Transverse colon (tissue), 4 donors: ENCODE measurements around the gene LRRC75A. TPM values are rescaled to one million over a fixed set of nuclear protein-coding genes. Genes with fewer than 3 reads are reported as not detected.
A peak's percentile ranks its signal among the peaks of the same experiment; 100 is the strongest.
"Not testable (repeated sequence)": the region's sequence is repeated elsewhere in the genome, so short reads cannot be mapped to it uniquely, and the experiment has no call there.

Experiments used
- DNase-seq: peaks from one replicate; pipeline ENCODE4 v3.0.0-alpha.2; 2019
- H3K27ac ChIP-seq, 4 donors: fragments of 200-600 bp; sonication (generic); 2 replicates each; pipeline ENCODE4 v1.5.1; 2016 to 2018; ENCODE audit warnings: inconsistent platforms in 4 of 4
- H3K27me3 ChIP-seq: fragments of 200-600 bp; sonication (generic); 2 replicates; pipeline ENCODE4 v1.5.1; 2017; ENCODE audit warnings: inconsistent platforms
- H3K36me3 ChIP-seq, 4 donors: fragments of 200-600 bp; sonication (generic); 2 replicates each; pipeline ENCODE4 v1.5.1; 2017 to 2019; ENCODE audit warnings: inconsistent platforms in 4 of 4
- H3K4me1 ChIP-seq, 4 donors: fragments of 200-600 bp; sonication (generic); 2 replicates each; pipeline ENCODE4 v1.5.1; 2017 to 2020; ENCODE audit warnings: inconsistent platforms in 4 of 4
- H3K4me3 ChIP-seq, 4 donors: fragments of 200-600 bp; sonication (generic); 1 replicate in 1 of 4; 2 replicates in 3 of 4; pipeline versions ENCODE4 v1.5.1 to v1.6.1; 2017 to 2019; ENCODE audit warnings: inconsistent platforms in 4 of 4
- H3K9me3 ChIP-seq, 2 donors: fragments of 200-600 bp; sonication (generic); 2 replicates each; pipeline ENCODE4 v1.5.1; 2017 to 2019; ENCODE audit warnings: inconsistent platforms in 2 of 2
- EP300 ChIP-seq: sonication (generic); formaldehyde crosslinking; IDR thresholded peaks from one replicate; pipeline ENCODE4 v1.6.1; 2017; ENCODE audit warnings: antibody characterized with exemption, low read depth
- POLR2A ChIP-seq: fragments of 450-650 bp; IDR thresholded peaks from one replicate; pipeline ENCODE4 v1.6.1; 2016; ENCODE audit warnings: antibody characterized with exemption, mild to moderate bottlenecking, moderate library complexity
- POLR2AphosphoS5 ChIP-seq, 3 donors: sonication (generic); formaldehyde crosslinking; IDR thresholded peaks; one replicate each; pipeline ENCODE4 v1.6.1; 2016; ENCODE audit warnings: antibody characterized with exemption in 3 of 3
- WGBS, 2 donors: methylation state at CpG; one replicate each; pipeline ENCODE4 v1.1.5; 2018; ENCODE audit warnings: low coverage in 1 of 2; 5-methylcytosine and 5-hydroxymethylcytosine counted together
- in situ Hi-C, 4 donors: fragments of 200-750 bp; cut with MboI; loops; one replicate each; pipeline versions ENCODE4 v1.15.0 to v1.15.1; 2017; ENCODE audit warnings: low sequenced_read_pairs in 3 of 4, low pct_ligation_motif_present in 1 of 4, low pct_unique_long_range_greater_than_20kb in 1 of 4
- intact Hi-C: fragments of 100-400 bp; cut with DNase I; formaldehyde crosslinking; loops from one replicate; pipeline ENCODE4 v1.15.1; 2023; ENCODE audit warnings: low total_unique reads
- total RNA-seq, 4 donors: library from RNA; depleted of rRNA; stranded (reverse); fragments of >200 nt; gene quantifications; one replicate each; pipeline ENCODE4 v1.1.0, GENCODE V29; 2016
- TF ChIP-seq, protein P1 (sequence below), 5 experiments: fragments of 200-600 bp in 3 of 5; fragments of 450-650 bp in 2 of 5; sonication (generic) in 3 of 5; IDR thresholded peaks; 1 replicate in 2 of 5; 2 replicates in 3 of 5; pipeline ENCODE4 v1.5.1; 2016 to 2017; ENCODE audit warnings: antibody characterized with exemption in 5 of 5, inconsistent platforms in 3 of 5, mild to moderate bottlenecking in 2 of 5, moderate library complexity in 1 of 5

Gene LRRC75A
- total RNA-seq, 4 donors from 2014 or later, result 67.9 to 194 (median 115) TPM

DNA sequence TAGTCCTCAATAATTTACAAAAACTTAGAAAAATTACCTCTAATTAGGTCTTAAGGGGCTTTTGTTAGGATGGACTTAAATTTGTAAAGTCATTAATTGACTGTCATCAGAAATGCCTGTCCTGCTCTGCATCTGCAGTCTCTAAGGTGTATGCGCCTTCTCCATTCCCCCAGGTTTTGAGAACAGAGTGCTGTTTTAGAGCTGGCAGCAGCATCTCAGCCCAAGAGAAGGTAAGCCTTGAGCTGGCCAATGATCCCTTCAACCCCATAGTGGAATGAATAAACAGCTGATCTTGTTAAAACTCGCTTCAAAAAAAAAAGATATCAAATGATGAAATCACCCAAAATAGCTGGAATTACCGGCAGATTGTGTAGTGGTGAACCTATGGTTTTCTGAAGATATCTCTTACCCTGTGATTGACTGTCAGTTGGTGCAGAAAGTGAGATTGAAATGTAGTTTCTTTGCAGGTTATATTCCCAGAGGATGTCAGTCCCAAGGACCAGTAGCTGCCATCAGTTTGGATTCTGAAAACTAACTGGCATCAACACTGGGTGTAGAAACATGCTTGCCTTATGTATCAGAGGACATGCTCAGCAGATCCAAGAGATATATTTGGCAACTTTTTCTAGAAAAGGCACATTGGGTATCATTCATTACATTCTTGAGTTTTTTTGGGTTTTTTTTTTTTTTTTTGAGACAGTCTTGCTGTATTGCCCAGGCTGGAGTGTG lies 50.9 kb downstream of the LRRC75A start:
- TF ChIP-seq EP300 (no peak), POLR2AphosphoS5 (IDR thresholded peaks at IDR 0.05) (no peak), POLR2A (no peak)
- TF ChIP-seq, protein P1, sequence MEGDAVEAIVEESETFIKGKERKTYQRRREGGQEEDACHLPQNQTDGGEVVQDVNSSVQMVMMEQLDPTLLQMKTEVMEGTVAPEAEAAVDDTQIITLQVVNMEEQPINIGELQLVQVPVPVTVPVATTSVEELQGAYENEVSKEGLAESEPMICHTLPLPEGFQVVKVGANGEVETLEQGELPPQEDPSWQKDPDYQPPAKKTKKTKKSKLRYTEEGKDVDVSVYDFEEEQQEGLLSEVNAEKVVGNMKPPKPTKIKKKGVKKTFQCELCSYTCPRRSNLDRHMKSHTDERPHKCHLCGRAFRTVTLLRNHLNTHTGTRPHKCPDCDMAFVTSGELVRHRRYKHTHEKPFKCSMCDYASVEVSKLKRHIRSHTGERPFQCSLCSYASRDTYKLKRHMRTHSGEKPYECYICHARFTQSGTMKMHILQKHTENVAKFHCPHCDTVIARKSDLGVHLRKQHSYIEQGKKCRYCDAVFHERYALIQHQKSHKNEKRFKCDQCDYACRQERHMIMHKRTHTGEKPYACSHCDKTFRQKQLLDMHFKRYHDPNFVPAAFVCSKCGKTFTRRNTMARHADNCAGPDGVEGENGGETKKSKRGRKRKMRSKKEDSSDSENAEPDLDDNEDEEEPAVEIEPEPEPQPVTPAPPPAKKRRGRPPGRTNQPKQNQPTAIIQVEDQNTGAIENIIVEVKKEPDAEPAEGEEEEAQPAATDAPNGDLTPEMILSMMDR (IDR thresholded peaks at IDR 0.05), result no peak
- intact Hi-C loops, result loop anchor here (10.0 kb wide), 1 partner anchor 56 kb away; the partner anchor contains the start of gene UBB
- 43 to 59% methylated on average over 3 of the region's 3 CpGs for WGBS, 2 donors
- Histone ChIP-seq H3K27me3 (no peaks in the 10 kb centered on the region), H3K4me3 (peak overlapping the region in 1 of 4 donors; percentile 96), H3K4me1 (peaks cover 14 to 58% (median 36%) of the 10 kb centered on the region in 4 donors), H3K36me3 (peaks cover 0 to 21% (median 8%) of the 10 kb centered on the region in 4 donors), H3K27ac (peak overlapping the region; percentile 84 to 97 (median 94)), H3K9me3 (no peaks in the 10 kb centered on the region)
- DNase-seq, result no peak
- in situ Hi-C loops, result no loop called here

DNA sequence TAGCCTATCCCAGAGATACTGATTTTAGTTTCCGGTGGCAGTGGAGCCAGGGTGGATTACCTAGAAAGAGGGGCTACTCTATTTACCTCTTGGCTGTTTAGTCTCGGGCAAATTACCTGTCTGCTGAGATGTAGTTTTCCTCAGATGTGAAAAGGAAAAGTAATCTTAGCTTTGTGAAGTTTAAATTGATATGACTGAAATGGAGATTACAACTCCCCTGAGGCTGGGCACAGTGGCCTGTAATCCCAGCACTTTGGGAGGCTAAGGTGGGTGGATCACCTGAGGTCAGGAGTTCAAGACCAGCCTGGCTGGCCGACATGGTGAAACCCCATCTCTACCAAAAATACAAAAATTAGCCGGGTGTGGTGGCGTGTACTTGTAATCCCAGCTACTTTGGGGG lies 51.6 kb downstream of the LRRC75A start:
- H3K36me3 ChIP-seq, result peaks cover 0 to 21% (median 8%) of the 10 kb centered on the region in 4 donors
- peak overlapping the region; percentile 84 to 97 (median 94) for H3K27ac ChIP-seq
- H3K9me3 ChIP-seq, in situ Hi-C loops, H3K27me3 ChIP-seq, DNase-seq: not testable (repeated sequence)
- H3K4me3 ChIP-seq, result peak overlapping the region in 2 of 4 donors; percentile 92 to 96
- peaks cover 14 to 53% (median 34%) of the 10 kb centered on the region in 4 donors for H3K4me1 ChIP-seq
- intact Hi-C loops, result loop anchor here (10.0 kb wide), 1 partner anchor 56 kb away; the partner anchor contains the start of gene UBB
- WGBS, 2 donors, result 41 to 60% methylated on average over 1 to 5 of the region's 5 CpGs

DNA sequence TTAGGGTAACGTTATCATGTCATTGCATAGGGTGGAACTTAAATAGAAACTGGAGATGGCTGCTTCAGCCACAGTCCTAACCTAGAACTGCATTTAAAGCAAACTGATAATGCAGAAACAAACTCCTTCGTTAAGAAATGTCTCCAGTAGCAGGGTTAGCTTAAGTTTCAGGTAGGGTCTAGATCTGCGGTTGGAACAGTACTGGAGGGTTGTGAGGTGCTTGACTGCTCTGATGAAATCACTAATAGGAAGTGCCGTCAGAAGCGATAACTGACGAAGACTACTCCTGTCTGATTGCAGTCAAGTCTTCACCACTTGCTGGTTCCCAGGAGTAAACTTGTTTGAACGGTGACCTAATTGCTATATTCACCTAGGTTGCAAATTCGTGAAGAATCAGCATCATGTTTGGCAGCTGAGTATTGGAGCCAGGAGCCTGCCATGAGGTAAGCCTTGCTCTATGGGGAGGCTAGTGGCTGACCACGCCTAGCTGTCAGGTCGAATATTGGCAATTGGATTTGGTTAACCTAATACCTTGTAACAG lies 52.1 kb downstream of the LRRC75A start:
- in situ Hi-C loops, result loop anchor here in 2 of 4 donors (10.0 kb wide), 1 partner anchor 55 kb away; the partner anchor contains the start of gene UBB (in 2 of the 2)
- peaks cover 14 to 50% (median 32%) of the 10 kb centered on the region in 4 donors for H3K4me1 ChIP-seq

DNA sequence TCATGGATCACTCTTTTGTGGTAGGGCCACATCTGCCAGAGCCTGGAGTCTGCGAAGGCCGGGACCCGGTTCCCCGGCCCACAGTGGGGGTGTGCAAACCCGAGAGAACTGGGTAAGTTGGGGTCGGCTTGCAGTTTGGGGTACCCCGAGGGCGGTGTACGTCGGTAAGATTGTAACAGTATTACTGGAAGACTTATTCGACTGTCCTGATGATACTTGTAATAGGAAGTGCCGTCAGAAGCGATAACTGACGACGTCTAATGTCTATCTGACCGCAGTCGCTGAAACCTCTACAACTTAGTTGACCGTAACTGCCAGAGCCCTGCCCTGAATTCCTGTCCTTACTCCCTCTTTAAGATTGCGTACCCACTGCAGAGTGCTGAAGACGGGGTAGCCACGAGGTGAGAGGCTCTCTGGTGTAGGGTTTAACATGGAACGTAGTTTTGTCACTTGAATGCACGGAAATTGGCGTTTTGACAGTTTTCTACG lies 52.6 kb downstream of the LRRC75A start:
- H3K27me3 ChIP-seq, result no peaks in the 10 kb centered on the region
- DNase-seq, result no peak
- in situ Hi-C loops, result loop anchor here in 2 of 4 donors (10.0 kb wide), 1 partner anchor 55 kb away; the partner anchor contains the start of gene UBB (in 2 of the 2)
- H3K9me3 ChIP-seq, result no peaks in the 10 kb centered on the region
- WGBS, 2 donors, result 0 to 1% methylated on average over 7 to 25 of the region's 25 CpGs
- H3K4me3 ChIP-seq, result peak overlapping the region; percentile 63 to 96 (median 79)
- intact Hi-C loops, result no loop called here
- peak overlapping the region; percentile 84 to 97 (median 94) for H3K27ac ChIP-seq
- TF ChIP-seq POLR2AphosphoS5 (IDR thresholded peaks at IDR 0.05) (peak in 1 of 3 donors; percentile 9), POLR2A (no peak)
- H3K4me1 ChIP-seq, result peaks cover 14 to 47% (median 32%) of the 10 kb centered on the region in 4 donors
- peaks cover 0 to 21% (median 8%) of the 10 kb centered on the region in 4 donors for H3K36me3 ChIP-seq

More for the DNA sequence above, 52.1 kb downstream of the LRRC75A start:
- DNase-seq, result no peak
- 5 to 12% methylated on average over 5 to 10 of the region's 10 CpGs for WGBS, 2 donors
- TF ChIP-seq POLR2AphosphoS5 (IDR thresholded peaks at IDR 0.05), result no peak
- no peak for TF ChIP-seq POLR2A
- TF ChIP-seq, protein P1 (IDR thresholded peaks at IDR 0.05), result no peak
- TF ChIP-seq EP300, result no peak
- Histone ChIP-seq H3K27ac (peak overlapping the region; percentile 84 to 97 (median 94)), H3K36me3 (peaks cover 0 to 21% (median 8%) of the 10 kb centered on the region in 4 donors), H3K4me3 (peak overlapping the region; percentile 63 to 96 (median 79)), H3K9me3 (no peaks in the 10 kb centered on the region), H3K27me3 (no peaks in the 10 kb centered on the region)
- intact Hi-C loops, result loop anchor here (10.0 kb wide), 1 partner anchor 55 kb away; the partner anchor contains the start of gene UBB
